Gastroesophageal sphincter (tissue), 4 donors: ENCODE data around the gene KANK4. TPM values are rescaled to one million over a fixed set of nuclear protein-coding genes. Genes with fewer than 3 reads are reported as not detected.

Experiments
- ATAC-seq: fragments of 150-250 bp; one replicate; pipeline ENCODE4 v1.9.1; 2016; ENCODE audit warnings: mild to moderate bottlenecking, moderate library complexity
- H3K27ac ChIP-seq, 4 donors: fragments of 200-600 bp; sonication (generic) in 3 of 4; 1 replicate in 3 of 4; 2 replicates in 1 of 4; pipeline ENCODE4 v1.5.1; 2016 to 2019
- H3K27me3 ChIP-seq: fragments of 200-600 bp; sonication (generic); one replicate; pipeline ENCODE4 v1.5.1; 2019
- H3K36me3 ChIP-seq, 2 donors: fragments of 200-600 bp; sonication (generic); one replicate each; pipeline ENCODE4 v1.5.1; 2019; ENCODE audit warnings: control low read depth in 1 of 2
- H3K4me1 ChIP-seq, 3 donors: fragments of 200-600 bp; sonication (generic); 1 replicate in 2 of 3; 2 replicates in 1 of 3; pipeline ENCODE4 v1.5.1; 2016 to 2019; ENCODE audit warnings: control low read depth in 2 of 3
- H3K4me3 ChIP-seq, 2 donors: fragments of 200-600 bp; sonication (generic); one replicate each; pipeline ENCODE4 v1.5.1; 2019; ENCODE audit warnings: mild to moderate bottlenecking in 1 of 2, moderate library complexity in 1 of 2
- H3K9me3 ChIP-seq, 3 donors: fragments of 200-600 bp; sonication (generic); one replicate each; pipeline ENCODE4 v1.5.1; 2017 to 2019; ENCODE audit warnings: control low read depth in 2 of 3
- EP300 ChIP-seq: sonication (generic); formaldehyde crosslinking; IDR thresholded peaks from one replicate; pipeline ENCODE4 v1.6.1; 2017; ENCODE audit warnings: antibody characterized with exemption, mild to moderate bottlenecking
- POLR2A ChIP-seq, 2 donors: fragments of 450-650 bp; IDR thresholded peaks; one replicate each; pipeline ENCODE4 v1.6.1; 2017; ENCODE audit warnings: antibody characterized with exemption in 2 of 2, mild to moderate bottlenecking in 2 of 2, moderate library complexity in 1 of 2
- POLR2AphosphoS5 ChIP-seq: sonication (generic); formaldehyde crosslinking; IDR thresholded peaks from one replicate; pipeline ENCODE4 v1.6.1; 2017; ENCODE audit warnings: antibody characterized with exemption
- WGBS, 2 donors: methylation state at CpG; one replicate each; pipeline ENCODE4 v1.1.5; 2018; ENCODE audit warnings: low coverage in 1 of 2; 5-methylcytosine and 5-hydroxymethylcytosine counted together
- total RNA-seq, 4 donors: library from RNA; depleted of rRNA; stranded (reverse); fragments of >200 nt; gene quantifications; one replicate each; pipeline ENCODE4 v1.1.0, GENCODE V29; 2016
- TF ChIP-seq, protein P1 (sequence below), 4 experiments: fragments of 200-600 bp in 2 of 4; fragments of 450-650 bp in 2 of 4; sonication (generic) in 1 of 4; IDR thresholded peaks; one replicate each; pipeline ENCODE4 v1.5.1; 2017 to 2019; ENCODE audit warnings: antibody characterized with exemption in 4 of 4, mild to moderate bottlenecking in 2 of 4, moderate library complexity in 2 of 4

The KANK4 gene
- total RNA-seq, 4 donors from 2014 or later = 0.16 to 0.73 (median 0.29) TPM

DNA sequence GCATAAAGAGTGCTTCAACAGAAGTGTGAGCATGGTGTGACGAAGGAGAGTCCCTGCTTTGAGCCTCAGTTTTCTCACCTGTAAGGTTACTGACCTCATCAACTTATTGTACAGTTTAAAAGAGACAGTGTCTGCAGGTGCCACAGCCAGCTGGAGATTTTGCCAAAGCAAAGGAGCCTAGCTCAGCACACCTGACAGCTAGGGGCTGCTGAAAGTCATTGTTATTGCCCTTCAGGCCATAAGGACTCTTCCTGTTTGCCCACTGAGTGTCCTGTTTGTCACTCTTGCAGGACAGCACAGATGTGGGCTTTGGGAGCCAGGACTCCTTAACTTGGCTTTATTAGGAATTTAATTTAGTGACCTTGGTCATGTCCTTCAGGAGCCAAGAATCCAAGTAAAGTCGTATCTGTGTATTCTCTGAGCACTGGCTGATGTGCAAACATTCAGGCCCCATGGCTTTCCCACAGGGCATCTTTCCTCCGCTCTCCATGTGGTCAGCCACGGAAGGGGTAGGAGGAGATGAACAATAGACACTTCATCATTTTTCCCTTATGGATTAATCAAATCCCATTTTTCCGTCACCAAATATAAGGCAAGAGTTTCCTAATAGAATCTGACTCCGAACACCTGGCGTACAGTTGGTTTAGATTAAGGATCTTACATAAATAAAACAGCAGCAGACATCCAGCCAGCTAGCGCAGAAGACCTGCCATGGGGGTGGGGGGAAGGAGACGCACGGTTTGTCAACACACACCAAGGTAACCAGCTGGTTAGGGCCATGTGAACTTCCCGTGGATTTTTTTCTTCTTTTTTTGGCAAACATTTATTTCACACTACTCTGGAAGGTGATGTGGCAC lies 43.1 kb upstream of the KANK4 start:
- Histone ChIP-seq H3K9me3 (peaks cover 0 to 5% (median 0%) of the 10 kb centered on the region in 3 donors), H3K4me1 (no peaks in the 10 kb centered on the region), H3K36me3 (no peaks in the 10 kb centered on the region), H3K27ac (no peak overlapping the region), H3K27me3 (no peaks in the 10 kb centered on the region), H3K4me3 (no peak overlapping the region)
- ATAC-seq = no peak
- WGBS, 2 donors = 31 to 43% methylated on average over 6 to 10 of the region's 11 CpGs
- TF ChIP-seq EP300 (no peak), POLR2AphosphoS5 (no peak), POLR2A (IDR thresholded peaks at IDR 0.05) (no peak)
- TF ChIP-seq, protein P1, sequence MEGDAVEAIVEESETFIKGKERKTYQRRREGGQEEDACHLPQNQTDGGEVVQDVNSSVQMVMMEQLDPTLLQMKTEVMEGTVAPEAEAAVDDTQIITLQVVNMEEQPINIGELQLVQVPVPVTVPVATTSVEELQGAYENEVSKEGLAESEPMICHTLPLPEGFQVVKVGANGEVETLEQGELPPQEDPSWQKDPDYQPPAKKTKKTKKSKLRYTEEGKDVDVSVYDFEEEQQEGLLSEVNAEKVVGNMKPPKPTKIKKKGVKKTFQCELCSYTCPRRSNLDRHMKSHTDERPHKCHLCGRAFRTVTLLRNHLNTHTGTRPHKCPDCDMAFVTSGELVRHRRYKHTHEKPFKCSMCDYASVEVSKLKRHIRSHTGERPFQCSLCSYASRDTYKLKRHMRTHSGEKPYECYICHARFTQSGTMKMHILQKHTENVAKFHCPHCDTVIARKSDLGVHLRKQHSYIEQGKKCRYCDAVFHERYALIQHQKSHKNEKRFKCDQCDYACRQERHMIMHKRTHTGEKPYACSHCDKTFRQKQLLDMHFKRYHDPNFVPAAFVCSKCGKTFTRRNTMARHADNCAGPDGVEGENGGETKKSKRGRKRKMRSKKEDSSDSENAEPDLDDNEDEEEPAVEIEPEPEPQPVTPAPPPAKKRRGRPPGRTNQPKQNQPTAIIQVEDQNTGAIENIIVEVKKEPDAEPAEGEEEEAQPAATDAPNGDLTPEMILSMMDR (IDR thresholded peaks at IDR 0.05) = no peak

DNA sequence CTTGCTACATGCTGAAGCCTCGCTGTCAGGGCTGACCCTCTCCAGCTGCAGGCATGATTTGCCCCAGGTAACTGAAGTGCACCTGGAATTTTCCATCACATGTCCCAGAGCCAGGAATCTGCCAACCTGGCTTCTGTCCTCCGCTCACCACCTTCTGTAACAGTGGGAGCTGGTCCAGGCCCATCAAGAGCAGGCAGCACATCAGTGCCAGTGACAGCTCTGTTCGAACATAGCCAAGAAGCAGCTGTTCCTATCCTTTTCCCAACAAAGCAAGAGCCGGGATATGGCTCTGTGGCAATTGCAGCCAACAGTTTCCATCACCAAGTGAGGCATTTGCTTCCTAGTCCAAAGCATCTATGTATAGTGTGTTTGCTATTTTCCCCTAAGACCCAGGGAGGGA lies 42.2 kb upstream of the KANK4 start:
- Histone ChIP-seq H3K9me3 (no peaks in the 10 kb centered on the region), H3K27me3 (no peaks in the 10 kb centered on the region), H3K36me3 (no peaks in the 10 kb centered on the region), H3K4me1 (no peaks in the 10 kb centered on the region), H3K27ac (no peak overlapping the region), H3K4me3 (no peak overlapping the region)
- 69 to 100% methylated on average over 1 to 2 of the region's 4 CpGs for WGBS, 2 donors
- ATAC-seq = no peak
- TF ChIP-seq, protein P1 (IDR thresholded peaks at IDR 0.05) = no peak
- TF ChIP-seq EP300 (no peak), POLR2A (IDR thresholded peaks at IDR 0.05) (no peak)

DNA sequence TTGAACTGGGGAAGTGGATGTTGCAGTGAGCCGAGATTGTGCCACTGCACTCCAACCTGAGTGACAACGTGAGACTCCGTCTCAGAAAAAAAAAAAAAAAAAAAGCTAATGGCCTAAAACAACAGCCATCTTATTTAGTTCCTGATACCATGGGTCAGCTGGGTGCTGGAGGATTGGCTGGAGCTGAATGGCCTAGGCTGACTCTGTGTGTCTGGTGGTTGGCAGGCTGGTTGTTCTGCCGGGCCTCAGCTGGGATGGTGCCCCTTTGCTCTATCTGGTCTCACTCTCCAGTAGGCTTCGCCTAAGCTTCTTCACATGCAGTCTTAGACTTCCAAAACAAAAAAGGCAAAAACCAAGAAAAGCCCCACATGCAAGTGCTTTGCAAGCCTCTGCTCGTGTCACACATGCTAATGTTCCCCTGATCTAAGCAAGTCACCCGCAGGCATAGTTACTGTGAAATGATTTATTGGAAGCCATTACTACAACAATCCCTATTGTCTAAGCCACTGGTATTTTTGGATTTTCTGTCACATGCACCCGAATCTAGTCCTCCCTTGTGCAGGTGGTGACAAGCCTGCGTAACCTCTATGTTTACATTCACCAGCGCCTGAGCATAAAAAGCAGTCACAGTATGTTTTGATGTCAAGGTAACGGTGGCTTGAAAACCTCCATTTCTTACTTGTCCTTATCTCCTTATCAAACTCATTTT lies 39.6 kb upstream of the KANK4 start:
- Histone ChIP-seq H3K9me3 (no peaks in the 10 kb centered on the region), H3K36me3 (no peaks in the 10 kb centered on the region), H3K27ac (no peak overlapping the region), H3K4me3 (no peak overlapping the region), H3K27me3 (no peaks in the 10 kb centered on the region), H3K4me1 (no peaks in the 10 kb centered on the region)
- 51 to 74% methylated on average over 9 to 10 of the region's 11 CpGs for WGBS, 2 donors
- no peak for ATAC-seq
- no peak for TF ChIP-seq EP300
- no peak for TF ChIP-seq POLR2A (IDR thresholded peaks at IDR 0.05)
- TF ChIP-seq, protein P1 (IDR thresholded peaks at IDR 0.05) = no peak
- no peak for TF ChIP-seq POLR2AphosphoS5

DNA sequence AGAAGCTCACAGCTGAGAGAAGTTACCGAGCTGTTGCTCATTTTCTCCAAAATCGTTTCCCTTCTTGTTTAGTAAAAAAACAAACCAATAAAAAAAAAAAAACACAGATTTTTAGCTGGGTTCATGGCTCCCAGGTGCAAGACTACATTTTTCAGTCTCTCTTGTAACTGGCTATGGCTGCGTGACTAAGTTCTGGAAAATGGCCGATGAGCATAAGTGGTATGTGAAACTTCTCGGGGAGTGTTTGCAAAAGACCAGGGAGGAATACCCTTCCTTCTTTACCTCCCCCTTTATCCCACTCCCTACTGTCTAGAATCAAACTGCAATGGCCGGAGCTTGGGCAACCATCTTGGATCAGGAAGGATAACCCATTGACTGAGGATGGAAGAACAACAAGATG lies 38.7 kb upstream of the KANK4 start:
- TF ChIP-seq, protein P1 (IDR thresholded peaks at IDR 0.05) = no peak
- TF ChIP-seq POLR2A (IDR thresholded peaks at IDR 0.05) = no peak

More for the DNA sequence above, 38.7 kb upstream of the KANK4 start:
- H3K4me3 ChIP-seq = no peak overlapping the region
- no peaks in the 10 kb centered on the region for H3K9me3 ChIP-seq
- H3K4me1 ChIP-seq = no peaks in the 10 kb centered on the region
- no peak overlapping the region for H3K27ac ChIP-seq
- ATAC-seq = no peak
- H3K27me3 ChIP-seq = no peaks in the 10 kb centered on the region
- no peaks in the 10 kb centered on the region for H3K36me3 ChIP-seq
- WGBS, 2 donors = 89 to 91% methylated on average over 3 to 6 of the region's 6 CpGs
